OCI-LY3 (cell line): ENCODE measurements around the gene OR4B1.
"Not testable (repeated sequence)": the region's sequence is repeated elsewhere in the genome, so short reads cannot be mapped to it uniquely, and the experiment has no call there.

Source experiments
- H2AFZ ChIP-seq: fragments of 200-600, 300-600 bp; shearing (Covaris generic); 2 replicates; pipeline ENCODE4 v1.6.0; 2014; ENCODE audit warnings: antibody characterized with exemption, low read depth, low read length
- H3K27ac ChIP-seq: fragments of 200-600, 300-600 bp; sonication (generic); 2 replicates; pipeline ENCODE4 v1.5.1; 2014; ENCODE audit warnings: mild to moderate bottlenecking, low read length, moderate library complexity, mixed read lengths
- H3K27me3 ChIP-seq: fragments of 200-600, 300-600 bp; sonication (generic); 2 replicates; pipeline ENCODE4 v1.6.1; 2014; ENCODE audit warnings: low read depth, low read length, mixed read lengths
- H3K36me3 ChIP-seq: fragments of 200-600, 300-600 bp; sonication (generic); replicated peaks from 2 replicates; pipeline ENCODE3; 2014; ENCODE audit warnings: low read depth, low read length, mixed read lengths
- H3K4me1 ChIP-seq: fragments of 300-600, 200-600 bp; sonication (generic); 2 replicates; pipeline ENCODE4 v1.6.1; 2014; ENCODE audit warnings: low read length, mixed read lengths
- H3K4me2 ChIP-seq: fragments of 200-600, 300-600 bp; sonication (generic); 2 replicates; pipeline ENCODE4 v1.6.1; 2014; ENCODE audit warnings: low read length, mixed read lengths
- H3K4me3 ChIP-seq: fragments of 300-600, 200-600 bp; sonication (generic); 2 replicates; pipeline ENCODE4 v1.5.1; 2014; ENCODE audit warnings: antibody characterized with exemption, mild to moderate bottlenecking, low read length, moderate library complexity
- H3K79me2 ChIP-seq: fragments of 300-600, 200-600 bp; shearing (Covaris generic); 2 replicates; pipeline ENCODE4 v1.6.1; 2014; ENCODE audit warnings: mild to moderate bottlenecking, low read length, mixed read lengths
- H3K9ac ChIP-seq: fragments of 300-600, 200-600 bp; shearing (Covaris generic); 2 replicates; pipeline ENCODE4 v1.6.0; 2014; ENCODE audit warnings: mild to moderate bottlenecking, low read length, moderate library complexity
- H3K9me3 ChIP-seq: fragments of 200-600, 300-600 bp; shearing (Covaris generic); 2 replicates; pipeline ENCODE4 v1.6.1; 2014; ENCODE audit warnings: low read length, mixed read lengths; ENCODE audit not compliant: insufficient read depth
- H4K20me1 ChIP-seq: fragments of 200-600, 300-600 bp; sonication (generic); 2 replicates; pipeline ENCODE4 v1.6.1; 2016; ENCODE audit warnings: low read length, mixed read lengths; ENCODE audit not compliant: insufficient read depth
- EZH2phosphoT487 ChIP-seq: fragments of 200-600 bp; shearing (Covaris generic); IDR thresholded peaks from 2 replicates; pipeline ENCODE4 v1.6.1; 2018; ENCODE audit warnings: antibody characterized with exemption, mixed run types, low read depth
- TF ChIP-seq, protein P1 (sequence below): fragments of 200-600, 300-600 bp; sonication (generic); IDR thresholded peaks from 2 replicates; pipeline ENCODE4 v1.5.1; 2014; ENCODE audit warnings: antibody characterized with exemption, low read length, low read depth

Gene OR4B1

DNA sequence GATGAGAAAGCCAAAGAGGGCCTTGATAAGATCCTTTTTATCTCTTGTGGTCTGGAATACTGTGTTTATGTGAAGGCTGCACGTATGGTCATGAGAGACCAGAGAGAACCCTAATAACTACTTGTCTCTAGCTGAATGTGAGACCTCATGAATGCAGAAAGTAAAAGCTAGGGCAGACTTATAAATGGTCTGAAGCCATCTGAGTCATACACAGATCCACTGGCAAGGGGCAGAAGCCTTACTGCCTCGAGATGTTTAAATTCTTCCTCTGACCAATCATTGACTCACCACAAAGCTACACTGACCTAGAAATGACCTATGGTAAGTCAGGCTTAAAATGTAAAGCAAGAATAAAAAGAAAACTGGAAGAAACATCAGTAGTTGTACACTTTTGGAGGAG is 22.7 kb upstream of the OR4B1 start:
- Histone ChIP-seq H3K36me3 (no peaks in the 10 kb centered on the region), H3K9ac (no peak overlapping the region), H3K79me2 (no peaks in the 10 kb centered on the region), H3K4me3 (no peak overlapping the region), H3K27me3 (no peaks in the 10 kb centered on the region), H2AFZ (no peak overlapping the region), H3K4me1 (no peaks in the 10 kb centered on the region), H3K4me2 (no peak overlapping the region), H4K20me1 (no peaks in the 10 kb centered on the region), H3K9me3 (peaks cover 16% of the 10 kb centered on the region; the same call in 1 of the 2 replicates), H3K27ac (no peak overlapping the region)
- no peak for TF ChIP-seq EZH2phosphoT487
- TF ChIP-seq, protein P1, sequence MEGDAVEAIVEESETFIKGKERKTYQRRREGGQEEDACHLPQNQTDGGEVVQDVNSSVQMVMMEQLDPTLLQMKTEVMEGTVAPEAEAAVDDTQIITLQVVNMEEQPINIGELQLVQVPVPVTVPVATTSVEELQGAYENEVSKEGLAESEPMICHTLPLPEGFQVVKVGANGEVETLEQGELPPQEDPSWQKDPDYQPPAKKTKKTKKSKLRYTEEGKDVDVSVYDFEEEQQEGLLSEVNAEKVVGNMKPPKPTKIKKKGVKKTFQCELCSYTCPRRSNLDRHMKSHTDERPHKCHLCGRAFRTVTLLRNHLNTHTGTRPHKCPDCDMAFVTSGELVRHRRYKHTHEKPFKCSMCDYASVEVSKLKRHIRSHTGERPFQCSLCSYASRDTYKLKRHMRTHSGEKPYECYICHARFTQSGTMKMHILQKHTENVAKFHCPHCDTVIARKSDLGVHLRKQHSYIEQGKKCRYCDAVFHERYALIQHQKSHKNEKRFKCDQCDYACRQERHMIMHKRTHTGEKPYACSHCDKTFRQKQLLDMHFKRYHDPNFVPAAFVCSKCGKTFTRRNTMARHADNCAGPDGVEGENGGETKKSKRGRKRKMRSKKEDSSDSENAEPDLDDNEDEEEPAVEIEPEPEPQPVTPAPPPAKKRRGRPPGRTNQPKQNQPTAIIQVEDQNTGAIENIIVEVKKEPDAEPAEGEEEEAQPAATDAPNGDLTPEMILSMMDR = no peak

DNA sequence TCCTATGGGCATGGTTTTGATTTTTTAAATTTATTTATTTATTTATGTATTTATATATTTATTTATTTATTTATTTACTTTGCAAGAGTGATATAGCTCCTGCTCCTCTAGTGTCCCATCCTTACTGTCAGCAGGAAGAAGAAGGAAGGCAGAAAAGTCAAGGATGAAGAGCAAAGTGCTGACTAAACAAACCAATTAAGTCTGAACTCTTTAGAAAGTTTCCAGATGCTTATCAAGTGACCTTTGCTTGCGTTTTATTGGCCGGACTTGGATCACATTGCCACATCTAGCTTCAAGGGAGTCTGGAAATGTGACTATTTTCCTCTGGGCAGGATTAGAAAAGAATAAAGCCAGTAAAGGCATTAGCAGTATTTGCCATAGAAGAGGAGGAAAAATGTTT is 8.7 kb upstream of the OR4B1 start:
- Histone ChIP-seq H4K20me1 (no peaks in the 10 kb centered on the region), H3K27ac (no peak overlapping the region), H3K9me3 (no peaks in the 10 kb centered on the region), H2AFZ (no peak overlapping the region), H3K4me1 (peaks cover 7% of the 10 kb centered on the region), H3K27me3 (no peaks in the 10 kb centered on the region), H3K79me2 (no peaks in the 10 kb centered on the region), H3K4me3 (no peak overlapping the region), H3K4me2 (no peak overlapping the region), H3K9ac (no peak overlapping the region), H3K36me3 (no peaks in the 10 kb centered on the region)
- TF ChIP-seq, protein P1 = no peak
- TF ChIP-seq EZH2phosphoT487 = no peak

DNA sequence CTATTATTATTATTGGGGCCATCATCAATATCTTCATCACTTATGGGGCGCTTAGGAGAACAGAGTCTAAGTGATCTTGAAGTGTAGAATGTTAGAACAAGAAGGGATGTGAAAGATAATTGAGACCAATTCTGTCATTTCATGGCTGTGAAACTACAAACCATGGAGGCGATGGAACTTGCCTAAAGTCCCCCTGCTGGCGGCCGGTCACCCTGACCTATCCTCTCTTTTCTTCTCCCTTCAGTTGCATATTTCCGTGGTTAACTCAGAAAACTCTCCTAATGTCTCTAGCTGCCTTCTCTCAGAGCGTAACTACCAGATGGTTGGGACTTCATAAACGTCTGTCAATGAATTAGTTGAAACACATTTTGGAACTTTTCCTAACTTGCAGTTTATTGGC is 6.6 kb upstream of the OR4B1 start:
- H3K27ac ChIP-seq = no peak overlapping the region
- H3K36me3 ChIP-seq = no peaks in the 10 kb centered on the region
- H3K9me3 ChIP-seq = no peaks in the 10 kb centered on the region
- no peak overlapping the region for H3K4me3 ChIP-seq
- TF ChIP-seq, protein P1 = no peak
- TF ChIP-seq EZH2phosphoT487 = no peak
- no peak overlapping the region for H3K4me2 ChIP-seq
- no peak overlapping the region for H3K9ac ChIP-seq
- H2AFZ ChIP-seq = no peak overlapping the region
- H3K4me1 ChIP-seq = peaks cover 3% of the 10 kb centered on the region; the same call in 1 of the 2 replicates
- no peaks in the 10 kb centered on the region for H3K27me3 ChIP-seq
- no peaks in the 10 kb centered on the region for H3K79me2 ChIP-seq
- H4K20me1 ChIP-seq = no peaks in the 10 kb centered on the region

DNA sequence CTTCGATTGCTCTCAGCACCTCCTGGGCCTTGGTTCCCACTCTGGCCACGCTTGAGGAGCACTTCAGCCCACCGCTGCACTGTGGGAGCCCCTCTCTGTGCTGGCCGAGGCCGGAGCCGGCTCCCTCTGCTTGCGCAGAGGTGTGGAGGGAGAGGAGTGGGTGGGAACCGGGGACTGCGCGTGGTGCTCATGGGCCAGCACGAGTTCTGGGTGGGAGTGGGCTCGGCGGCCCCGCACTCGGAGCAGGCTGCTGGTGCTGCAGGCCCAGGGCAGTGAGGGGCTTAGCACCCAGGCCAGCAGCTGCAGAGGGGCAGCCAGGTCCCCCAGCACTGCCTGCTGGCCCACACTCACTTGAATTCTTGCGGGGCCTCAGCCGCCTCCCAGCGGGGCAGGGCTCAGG is 12.2 kb downstream of the OR4B1 start:
- H3K79me2 ChIP-seq = no peaks in the 10 kb centered on the region
- no peak for TF ChIP-seq EZH2phosphoT487
- TF ChIP-seq, protein P1 = no peak
- no peaks in the 10 kb centered on the region for H3K4me1 ChIP-seq
- no peak overlapping the region for H3K4me3 ChIP-seq
- H3K27me3 ChIP-seq = no peaks in the 10 kb centered on the region
- no peak overlapping the region for H2AFZ ChIP-seq
- no peak overlapping the region for H3K4me2 ChIP-seq
- H3K27ac ChIP-seq = no peak overlapping the region
- no peak overlapping the region for H3K9ac ChIP-seq
- H4K20me1 ChIP-seq = no peaks in the 10 kb centered on the region
- H3K9me3 ChIP-seq = no peaks in the 10 kb centered on the region
- no peaks in the 10 kb centered on the region for H3K36me3 ChIP-seq

DNA sequence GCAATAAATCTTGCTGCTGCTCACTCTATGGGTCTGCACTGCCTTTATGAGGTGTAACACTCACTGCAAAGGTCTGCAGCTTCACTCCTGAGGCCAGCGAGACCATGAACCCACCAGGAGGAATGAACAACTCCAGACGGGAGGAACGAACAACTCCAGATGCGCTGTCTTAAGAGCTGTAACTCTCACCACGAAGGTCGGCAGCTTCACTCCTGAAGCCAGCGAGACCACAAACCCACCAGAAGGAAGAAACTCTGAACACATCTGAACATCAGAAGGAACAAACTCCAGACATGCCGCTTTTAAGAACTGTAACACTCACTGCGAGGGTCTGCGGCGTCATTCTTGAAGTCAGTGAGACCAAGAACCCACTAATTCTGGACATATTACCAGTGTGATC is 13.4 kb downstream of the OR4B1 start:
- H3K9ac ChIP-seq, H3K36me3 ChIP-seq, H2AFZ ChIP-seq, H3K4me3 ChIP-seq, H3K27ac ChIP-seq, H3K4me1 ChIP-seq, H3K79me2 ChIP-seq, H3K27me3 ChIP-seq, H3K9me3 ChIP-seq, H3K4me2 ChIP-seq, H4K20me1 ChIP-seq: not testable (repeated sequence)
